SK-N-SH treated with all-trans-retinoic acid at 6 μM for 48 hours (cell line): Measurements from ENCODE around the gene SLC13A5.

Experiments used
- ARNTL ChIP-seq: fragments of 450-650 bp; formaldehyde crosslinking; IDR thresholded peaks from 2 replicates; pipeline ENCODE4 v1.5.0; 2020; ENCODE audit warnings: low read depth, mild to moderate bottlenecking, moderate library complexity, borderline replicate concordance
- OSR1 ChIP-seq: fragments of 250-450 bp; sonication (Bioruptor Pico); IDR thresholded peaks from 2 replicates; pipeline ENCODE4 v1.8.0; 2022; ENCODE audit warnings: moderate library complexity, mild to moderate bottlenecking, inconsistent platforms
- RARB ChIP-seq: fragments of 250-450 bp; sonication (Bioruptor Pico); IDR thresholded peaks from 2 replicates; pipeline ENCODE4 v1.8.0; 2021; ENCODE audit warnings: mild to moderate bottlenecking, moderate library complexity
- TOX ChIP-seq: fragments of 250-450 bp; sonication (Bioruptor Pico); IDR thresholded peaks from 2 replicates; pipeline ENCODE4 v1.8.0; 2021; ENCODE audit warnings: mild to moderate bottlenecking, moderate library complexity, borderline replicate concordance

- TF ChIP-seq ARNTL (CRISPR knock-in tag) (no peak), TOX (CRISPR knock-in tag) (no peak), OSR1 (CRISPR knock-in tag) (no peak), RARB (CRISPR knock-in tag) (no peak)
Measured at GRCh38 chr17:6761779-6762178, 48.6 kb upstream of the SLC13A5 start.
